ENCODE measurements around the gene FERMT2. TPM values are rescaled to one million over a fixed set of nuclear protein-coding genes. Genes with fewer than 3 reads are reported as not detected.

FERMT2 gene
- total RNA-seq, 1 donor from 2014 or later = 0.51 TPM

DNA sequence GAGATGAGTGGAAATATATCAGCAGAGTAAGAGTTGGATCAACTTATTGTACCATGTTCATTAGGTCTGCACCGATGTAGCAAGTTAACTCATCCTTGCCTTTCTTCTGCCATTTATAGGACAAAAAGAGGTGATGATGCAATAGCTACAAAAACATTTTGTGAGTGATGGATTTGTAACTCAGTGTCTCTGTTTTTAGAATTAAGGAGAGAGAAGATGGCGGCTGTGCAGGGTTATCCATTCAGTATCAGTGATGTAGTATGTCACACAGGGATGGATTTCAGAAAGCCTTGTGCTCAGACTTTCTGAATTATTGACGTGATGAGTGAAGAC, 97.4 kb downstream of the FERMT2 start:
- DNase-seq = no peak
- Mint-ChIP-seq H3K9me3 (no peaks in the 10 kb centered on the region), H3K4me1 (no peaks in the 10 kb centered on the region), H3K27me3 (peaks cover 5% of the 10 kb centered on the region), H3K27ac (no peak overlapping the region), H3K4me3 (no peak overlapping the region), H3K36me3 (ENCODE audit: low read depth) (no peaks in the 10 kb centered on the region)
- TF ChIP-seq, protein P1, sequence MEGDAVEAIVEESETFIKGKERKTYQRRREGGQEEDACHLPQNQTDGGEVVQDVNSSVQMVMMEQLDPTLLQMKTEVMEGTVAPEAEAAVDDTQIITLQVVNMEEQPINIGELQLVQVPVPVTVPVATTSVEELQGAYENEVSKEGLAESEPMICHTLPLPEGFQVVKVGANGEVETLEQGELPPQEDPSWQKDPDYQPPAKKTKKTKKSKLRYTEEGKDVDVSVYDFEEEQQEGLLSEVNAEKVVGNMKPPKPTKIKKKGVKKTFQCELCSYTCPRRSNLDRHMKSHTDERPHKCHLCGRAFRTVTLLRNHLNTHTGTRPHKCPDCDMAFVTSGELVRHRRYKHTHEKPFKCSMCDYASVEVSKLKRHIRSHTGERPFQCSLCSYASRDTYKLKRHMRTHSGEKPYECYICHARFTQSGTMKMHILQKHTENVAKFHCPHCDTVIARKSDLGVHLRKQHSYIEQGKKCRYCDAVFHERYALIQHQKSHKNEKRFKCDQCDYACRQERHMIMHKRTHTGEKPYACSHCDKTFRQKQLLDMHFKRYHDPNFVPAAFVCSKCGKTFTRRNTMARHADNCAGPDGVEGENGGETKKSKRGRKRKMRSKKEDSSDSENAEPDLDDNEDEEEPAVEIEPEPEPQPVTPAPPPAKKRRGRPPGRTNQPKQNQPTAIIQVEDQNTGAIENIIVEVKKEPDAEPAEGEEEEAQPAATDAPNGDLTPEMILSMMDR (IDR thresholded peaks at IDR 0.05) = no peak
- ATAC-seq (ENCODE audit: low read depth) = no peak
- CTCF ChIA-PET = no interaction called here
- intact Hi-C loops (cut with micrococcal nuclease) = no loop called here
- POLR2A ChIA-PET = no interaction called here

DNA sequence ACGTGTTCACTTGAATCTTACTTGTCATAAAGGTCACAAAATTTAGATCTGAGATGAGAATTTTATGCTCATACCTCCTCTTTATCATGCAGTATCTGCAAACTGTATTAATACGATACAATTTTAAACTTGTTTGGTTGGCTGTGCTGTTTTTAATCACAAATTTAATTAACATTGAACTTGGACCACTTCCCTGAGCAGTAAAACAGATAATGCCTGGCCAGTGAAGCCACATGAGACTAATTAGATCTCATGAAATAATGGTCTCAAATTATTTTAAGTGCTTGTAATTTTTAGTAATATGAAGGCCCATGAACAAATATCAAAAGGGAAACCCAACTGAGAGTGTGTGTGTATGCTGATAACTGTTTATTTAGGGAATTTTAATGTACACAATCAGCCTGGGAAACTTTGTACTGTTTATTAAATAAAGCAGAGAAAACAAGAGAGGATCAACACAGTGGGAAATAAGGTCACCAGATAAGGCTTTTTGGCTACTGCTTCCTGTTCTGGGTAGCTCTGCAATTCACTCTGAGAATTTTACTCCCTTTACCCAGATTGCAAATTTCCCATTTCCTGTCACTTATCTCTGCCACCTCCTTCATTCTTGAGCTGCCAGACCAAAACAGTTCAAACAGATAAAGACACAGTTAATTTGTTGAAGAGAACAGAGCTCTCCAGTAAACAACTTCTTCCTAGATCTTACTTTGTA, 97.9 kb downstream of the FERMT2 start:
- Mint-ChIP-seq H3K4me1 (no peaks in the 10 kb centered on the region), H3K27me3 (peaks cover 5% of the 10 kb centered on the region), H3K36me3 (ENCODE audit: low read depth) (no peaks in the 10 kb centered on the region), H3K27ac (no peak overlapping the region), H3K9me3 (no peaks in the 10 kb centered on the region), H3K4me3 (no peak overlapping the region)
- ChIA-PET POLR2A (no interaction called here), CTCF (no interaction called here)
- ATAC-seq (ENCODE audit: low read depth) (no peak), DNase-seq (no peak)
- TF ChIP-seq, protein P1 (IDR thresholded peaks at IDR 0.05) = no peak
- intact Hi-C loops (cut with micrococcal nuclease) = no loop called here

DNA sequence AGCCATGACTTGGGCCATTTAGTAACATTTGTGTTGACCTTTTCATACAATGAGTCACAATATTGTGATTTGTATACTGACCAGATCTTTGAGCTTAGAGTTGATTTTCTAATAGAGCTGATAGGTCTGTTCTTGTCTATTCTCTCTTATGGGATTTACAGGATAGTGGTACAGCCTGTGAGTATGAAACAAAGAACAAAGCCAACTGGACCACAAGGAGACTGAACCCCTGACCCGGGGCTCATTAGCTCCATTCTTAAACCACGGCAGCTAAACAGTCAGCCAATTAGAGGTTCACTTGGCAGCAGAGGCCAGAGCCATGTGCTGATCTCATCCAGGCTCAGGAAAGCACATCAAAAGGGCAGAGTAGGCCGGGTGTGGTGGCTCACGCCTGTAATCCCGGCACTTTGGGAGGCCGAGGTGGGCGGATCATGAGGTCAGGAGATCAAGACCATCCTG, 100.4 kb downstream of the FERMT2 start:
- ChIA-PET CTCF (no interaction called here), POLR2A (no interaction called here)
- Mint-ChIP-seq H3K27me3 (peaks cover 5% of the 10 kb centered on the region), H3K36me3 (ENCODE audit: low read depth) (no peaks in the 10 kb centered on the region), H3K4me1 (no peaks in the 10 kb centered on the region), H3K9me3 (no peaks in the 10 kb centered on the region), H3K27ac (no peak overlapping the region), H3K4me3 (no peak overlapping the region)
- intact Hi-C loops (cut with micrococcal nuclease) = no loop called here
- DNase-seq = no peak
- no peak for ATAC-seq (ENCODE audit: low read depth)
- TF ChIP-seq, protein P1 (IDR thresholded peaks at IDR 0.05) = no peak

DNA sequence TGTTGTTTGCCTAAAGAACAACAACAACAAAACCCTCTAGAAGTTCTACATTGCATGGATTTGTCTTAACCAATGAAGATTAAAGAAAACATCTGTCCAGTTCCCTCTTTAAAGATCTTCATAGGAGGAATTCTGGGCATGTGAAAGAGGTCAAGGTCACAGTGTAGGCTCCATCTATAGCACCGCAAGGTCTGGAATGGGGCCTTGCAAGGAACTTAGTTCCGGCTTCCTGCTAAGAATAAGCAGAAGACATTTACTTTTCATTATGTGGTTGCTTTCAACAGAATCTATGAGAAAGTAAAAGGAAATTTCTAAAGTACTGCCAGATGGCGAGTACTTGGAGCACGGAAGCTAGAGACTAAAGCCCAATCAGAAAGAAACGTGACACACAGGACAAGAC, 102.2 kb downstream of the FERMT2 start:
- ChIA-PET CTCF (no interaction called here), POLR2A (no interaction called here)
- no peak for DNase-seq
- TF ChIP-seq, protein P1 (IDR thresholded peaks at IDR 0.05) = no peak
- H3K9me3 Mint-ChIP-seq = no peaks in the 10 kb centered on the region
- intact Hi-C loops (cut with micrococcal nuclease) = no loop called here
- no peaks in the 10 kb centered on the region for H3K36me3 Mint-ChIP-seq (ENCODE audit: low read depth)
- H3K27ac Mint-ChIP-seq = no peak overlapping the region
- peaks cover 2% of the 10 kb centered on the region for H3K4me1 Mint-ChIP-seq
- no peak for ATAC-seq (ENCODE audit: low read depth)
- peaks cover 6% of the 10 kb centered on the region for H3K27me3 Mint-ChIP-seq
- H3K4me3 Mint-ChIP-seq = no peak overlapping the region

DNA sequence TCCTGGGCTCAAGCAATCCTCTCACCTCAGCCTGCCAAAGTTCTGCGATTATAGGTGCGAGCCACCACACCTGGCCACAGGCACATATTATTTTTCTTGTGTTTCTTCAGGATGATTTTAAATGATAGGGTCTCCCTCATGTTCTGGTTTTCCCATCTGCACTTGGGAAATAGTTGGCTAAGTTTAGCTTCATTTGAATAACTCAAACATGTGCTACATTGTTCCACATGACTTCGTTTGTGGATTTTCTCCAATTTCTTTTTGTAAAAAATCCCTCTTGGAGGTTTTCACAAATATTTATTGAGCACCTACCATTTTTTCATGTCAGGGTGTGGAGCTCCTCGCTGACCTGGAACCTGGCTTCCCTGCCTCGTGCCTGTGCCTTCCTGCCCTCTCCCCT, 104.3 kb downstream of the FERMT2 start:
- peaks cover 4% of the 10 kb centered on the region for H3K27me3 Mint-ChIP-seq
- ChIA-PET POLR2A (no interaction called here), CTCF (no interaction called here)
- no peaks in the 10 kb centered on the region for H3K9me3 Mint-ChIP-seq
- H3K27ac Mint-ChIP-seq = no peak overlapping the region
- no peaks in the 10 kb centered on the region for H3K36me3 Mint-ChIP-seq (ENCODE audit: low read depth)
- DNase-seq (no peak), ATAC-seq (ENCODE audit: low read depth) (no peak)
- TF ChIP-seq, protein P1 (IDR thresholded peaks at IDR 0.05) = no peak
- peaks cover 2% of the 10 kb centered on the region for H3K4me1 Mint-ChIP-seq
- intact Hi-C loops (cut with micrococcal nuclease) = no loop called here
- H3K4me3 Mint-ChIP-seq = no peak overlapping the region

All from activated B cell treated with CpG ODN at 0.5 μM for 24 hours (primary cell).